K562 (cell line): ENCODE data around the gene NISCH. TPM values are rescaled to one million over a fixed set of nuclear protein-coding genes. Genes with fewer than 3 reads are reported as not detected.

Experiments
- ARID1B ChIP-seq: fragments of 450-650 bp; IDR thresholded peaks from 2 replicates; pipeline ENCODE4 v1.6.1; 2016; ENCODE audit warnings: antibody characterized with exemption, mild to moderate bottlenecking, inconsistent platforms
- ATF1 ChIP-seq, 2 experiments: fragments of 450-650 bp in 1 of 2; IDR thresholded peaks; 2 replicates each; pipeline ENCODE4 v1.6.1; 2016; ENCODE audit warnings: missing compliant biosample characterization in 1 of 2, missing genetic modification characterization in 1 of 2
- CAMTA2 ChIP-seq: fragments of 250-450 bp; sonication (Bioruptor Pico); conservative IDR thresholded peaks from 2 replicates; pipeline ENCODE4 v1.5.1; 2022
- CHD1 ChIP-seq: fragments of 200-600 bp; sonication (generic); IDR thresholded peaks from one replicate; pipeline ENCODE4 v1.6.1; 2012; ENCODE audit warnings: mild to moderate bottlenecking, moderate library complexity, low read length, inconsistent platforms
- CREB5 ChIP-seq: fragments of 250-450 bp; sonication (Bioruptor Pico); IDR thresholded peaks from 2 replicates; pipeline ENCODE4 v1.5.0; 2020; ENCODE audit warnings: mild to moderate bottlenecking
- ETV5 ChIP-seq: sonication (generic); formaldehyde crosslinking; IDR thresholded peaks from 2 replicates; pipeline ENCODE4 v1.4.0; 2020; ENCODE audit warnings: low read depth, mild to moderate bottlenecking, missing genetic modification reagents
- FOXP4 ChIP-seq: sonication (generic); formaldehyde crosslinking; IDR thresholded peaks from 2 replicates; pipeline ENCODE4 v1.8.0; 2022; ENCODE audit warnings: mild to moderate bottlenecking, missing genetic modification reagents, borderline replicate concordance
- LCOR ChIP-seq: sonication (generic); formaldehyde crosslinking; IDR thresholded peaks from 2 replicates; pipeline ENCODE4 v1.8.0; 2022; ENCODE audit warnings: mild to moderate bottlenecking, missing genetic modification reagents
- NCOA1 ChIP-seq: fragments of 450-650 bp; IDR thresholded peaks from 2 replicates; pipeline ENCODE4 v1.6.1; 2016; ENCODE audit warnings: low read depth
- NFYB ChIP-seq: IDR thresholded peaks from 2 replicates; pipeline ENCODE4 v1.6.1; 2011; ENCODE audit warnings: mild to moderate bottlenecking, moderate library complexity; ENCODE audit not compliant: insufficient read length; ENCODE audit errors: extremely low read depth
- NR1H2 ChIP-seq: sonication (generic); formaldehyde crosslinking; IDR thresholded peaks from 2 replicates; pipeline ENCODE4 v1.4.0; 2020; ENCODE audit warnings: mild to moderate bottlenecking, missing genetic modification reagents
- PHF8 ChIP-seq: fragments of 200-600 bp; sonication (generic); IDR thresholded peaks from 2 replicates; pipeline ENCODE4 v1.6.1; 2012; ENCODE audit warnings: mixed run types, mild to moderate bottlenecking, inconsistent platforms, low read length, moderate library complexity, borderline replicate concordance
- PRDM10 ChIP-seq: fragments of 450-650 bp; IDR thresholded peaks from 2 replicates; pipeline ENCODE4 v1.6.1; 2018; ENCODE audit not compliant: partially characterized antibody
- PRMT5 ChIP-seq: sonication (generic); formaldehyde crosslinking; IDR thresholded peaks from 2 replicates; pipeline ENCODE4 v1.5.0; 2020; ENCODE audit warnings: missing genetic modification reagents
- SAFB ChIP-seq: fragments of 200-400 bp; formaldehyde crosslinking; IDR thresholded peaks from 2 replicates; pipeline ENCODE4 v1.6.1; 2017; ENCODE audit warnings: low read depth, low read length, borderline replicate concordance
- TCF3 ChIP-seq: sonication (generic); formaldehyde crosslinking; IDR thresholded peaks from 2 replicates; pipeline ENCODE4 v1.4.0; 2020; ENCODE audit warnings: mild to moderate bottlenecking, missing genetic modification reagents
- TRIM28 ChIP-seq: fragments of 450-650 bp; IDR thresholded peaks from 2 replicates; pipeline ENCODE4 v1.6.1; 2017
- ZNF384 ChIP-seq: IDR thresholded peaks from 2 replicates; pipeline ENCODE4 v1.6.1; 2012; ENCODE audit warnings: low read depth, low read length, improper control_type of control experiment
- ZNF589 ChIP-seq: fragments of 200-800 bp; sonication (Bioruptor generic); IDR thresholded peaks from 2 replicates; pipeline ENCODE4 v1.6.1; 2016; ENCODE audit warnings: low read depth, missing genetic modification characterization, missing compliant biosample characterization
- polyA plus RNA-seq, 8 experiments: library from polyadenylated mRNA; depleted of rRNA in 4 of 8; stranded (reverse) in 5 of 8; unstranded in 3 of 8; fragments of >200 nt; fragmentation: Nextera tagmentation in 2 of 8; fragmentation: Illumina TruSeq in 1 of 8; extraction: Ambion mirVana in 2 of 8; extraction: Trizol in 1 of 8; gene quantifications; 2 replicates each; pipeline versions ENCODE4 v1.2.1 to v1.2.3, GENCODE V29; 2011 to 2014; ENCODE audit warnings: inconsistent platforms in 1 of 8, missing spikeins in 1 of 8
- total RNA-seq, 7 experiments: library from RNA; depleted of rRNA in 6 of 7; stranded (reverse); fragments of >200 nt in 6 of 7; fragmentation: Illumina TruSeq in 2 of 7; extraction: Trizol in 2 of 7; gene quantifications; 2 replicates each; pipeline versions ENCODE4 v1.2.1 to v1.2.3, GENCODE V29; 2011 to 2021; ENCODE audit warnings: low replicate concordance in 1 of 7

NISCH gene
- total and polyA plus RNA-seq, 9 of the 15 experiments (the other 6 are each of a cell fraction or from before 2014, with no cell fraction given) = 0.44 to 43.5 (median 23.4) TPM

GRCh38 chr3:52455283-52456168 lies at the start of gene NISCH (continued):
- TF ChIP-seq FOXP4 (CRISPR knock-in tag) = no peak
- TF ChIP-seq NFYB = no peak
- TF ChIP-seq CREB5 (CRISPR knock-in tag) = no peak
- TF ChIP-seq ARID1B = no peak
- peak; percentile 84; the same call in 1 of the 2 replicates for TF ChIP-seq PHF8
- TF ChIP-seq PRDM10 = no peak
- no peak for TF ChIP-seq CAMTA2 (CRISPR knock-in tag)
- TF ChIP-seq TCF3 = no peak
- TF ChIP-seq ATF1 (CRISPR knock-in tag; IDR thresholded peaks at IDR 0.05) = no peak
- no peak; the same call in 1 of the 2 replicates for TF ChIP-seq ATF1 (tag; IDR thresholded peaks at IDR 0.05)
- TF ChIP-seq NCOA1 = no peak
- TF ChIP-seq LCOR (CRISPR knock-in tag) = no peak
- TF ChIP-seq ZNF384 = no peak
- no peak for TF ChIP-seq NR1H2
- TF ChIP-seq CHD1 = no peak
- TF ChIP-seq ETV5 (CRISPR knock-in tag) = no peak
- TF ChIP-seq ZNF589 = no peak
- no peak for TF ChIP-seq PRMT5
- TF ChIP-seq TRIM28 = no peak
- TF ChIP-seq SAFB = no peak
